CD4-positive, CD25-positive, alpha-beta regulatory T cell (primary cell): Measurements from ENCODE around the gene KEAP1. TPM values are rescaled to one million over a fixed set of nuclear protein-coding genes. Genes with fewer than 3 reads are reported as not detected.
"Not testable (repeated sequence)": the region's sequence is repeated elsewhere in the genome, so short reads cannot be mapped to it uniquely, and the experiment has no call there.

ENCODE experiments used
- ATAC-seq, 2 donors: fragments of 150-1000 bp; cut with Tn5 transposase; one replicate each; pipeline ENCODE4 v1.10.0; 2021; ENCODE audit warnings: low read depth in 2 of 2, moderate number of reproducible peaks in 2 of 2, moderate library complexity in 1 of 2
- DNase-seq, 3 donors: peaks; one replicate each; pipeline versions ENCODE4 v3.0.0 to v3.0.0-alpha.2; 2012 to 2022; ENCODE audit warnings: mixed read lengths in 1 of 3
- H3K27ac ChIP-seq: one replicate; pipeline ENCODE4 v1.7.0; 2013; ENCODE audit warnings: mild to moderate bottlenecking, low read length; ENCODE audit not compliant: insufficient read depth, poor library complexity, severe bottlenecking
- H3K27me3 ChIP-seq: one replicate; pipeline ENCODE4 v1.7.0; 2013; ENCODE audit warnings: low read length; ENCODE audit not compliant: control insufficient read depth, insufficient read depth
- H3K36me3 ChIP-seq: one replicate; pipeline ENCODE4 v1.7.0; 2013; ENCODE audit warnings: mild to moderate bottlenecking, low read length, moderate library complexity; ENCODE audit not compliant: control insufficient read depth, insufficient read depth
- H3K4me1 ChIP-seq: 2 replicates; pipeline ENCODE4 v1.7.0; 2013; ENCODE audit warnings: mild to moderate bottlenecking, low read length; ENCODE audit not compliant: insufficient read depth, control insufficient read depth, poor library complexity, severe bottlenecking
- H3K4me3 ChIP-seq: one replicate; pipeline ENCODE4 v1.7.0; 2013; ENCODE audit warnings: low read depth, mild to moderate bottlenecking, low read length, moderate library complexity
- H3K9me3 ChIP-seq, 2 experiments: 1 replicate in 1 of 2; 2 replicates in 1 of 2; pipeline ENCODE4 v1.7.0; 2013; ENCODE audit warnings: low read length in 2 of 2, mild to moderate bottlenecking in 1 of 2, moderate library complexity in 1 of 2; ENCODE audit not compliant: control insufficient read depth in 2 of 2
- H3K27ac Mint-ChIP-seq, 3 donors: one replicate each; pipeline ENCODE4 v1.8.0; 2020 to 2022; ENCODE audit warnings: mild to moderate bottlenecking in 3 of 3, mixed read lengths in 3 of 3, moderate library complexity in 2 of 3
- H3K27me3 Mint-ChIP-seq: one replicate; pipeline ENCODE4 v1.8.0; 2022; ENCODE audit warnings: mild to moderate bottlenecking, mixed read lengths
- H3K36me3 Mint-ChIP-seq: one replicate; pipeline ENCODE4 v1.8.0; 2020; ENCODE audit warnings: mixed read lengths
- H3K4me1 Mint-ChIP-seq, 4 donors: one replicate each; pipeline ENCODE4 v1.8.0; 2020 to 2022; ENCODE audit warnings: mixed read lengths in 4 of 4, mild to moderate bottlenecking in 1 of 4
- H3K4me3 Mint-ChIP-seq, 4 donors: one replicate each; pipeline ENCODE4 v1.8.0; 2020 to 2022; ENCODE audit warnings: mild to moderate bottlenecking in 4 of 4, mixed read lengths in 4 of 4, moderate library complexity in 3 of 4
- H3K9me3 Mint-ChIP-seq, 7 donors: one replicate each; pipeline ENCODE4 v1.8.0; 2020 to 2022; ENCODE audit warnings: mixed read lengths in 7 of 7, mild to moderate bottlenecking in 3 of 7, moderate library complexity in 2 of 7
- polyA plus RNA-seq, 4 donors: library from polyadenylated mRNA; unstranded; fragments of 300-500 nt; fragmentation: Illumina TruSeq; gene quantifications; one replicate each; pipeline ENCODE4 v1.2.3, GENCODE V29; 2021
- total RNA-seq: library from RNA; stranded (reverse); gene quantifications from one replicate; pipeline ENCODE4 v1.2.3, GENCODE V29; 2022

The KEAP1 gene
- total and polyA plus RNA-seq, 5 donors from 2014 or later: 26.2 to 75.1 (median 53.7) TPM

- Histone ChIP-seq H3K4me1 (no peaks in the 10 kb centered on the region), H3K27ac (no peak overlapping the region), H3K27me3 (no peaks in the 10 kb centered on the region), H3K36me3 (peaks cover 3% of the 10 kb centered on the region), H3K4me3 (no peak overlapping the region), H3K9me3 (no peaks in the 10 kb centered on the region)
- Mint-ChIP-seq H3K27ac (peak overlapping the region in 1 of 3 donors; percentile 77), H3K36me3 (peaks cover 7% of the 10 kb centered on the region), H3K9me3 (peaks cover 0 to 1% (median 0%) of the 10 kb centered on the region in 7 donors), H3K4me1 (peaks cover 0 to 5% (median 0%) of the 10 kb centered on the region in 4 donors), H3K4me3 (no peak overlapping the region), H3K27me3 (peaks cover 11% of the 10 kb centered on the region)
- DNase-seq (no peak), ATAC-seq (no peak)
These were observed 36.0 kb downstream of the KEAP1 start for GRCh38 chr19:10467104-10467706.

- Mint-ChIP-seq H3K9me3 (peaks cover 0 to 1% (median 0%) of the 10 kb centered on the region in 7 donors), H3K4me3 (no peak overlapping the region), H3K4me1 (peaks cover 0 to 17% (median under 1%) of the 10 kb centered on the region in 4 donors), H3K27ac (no peak overlapping the region), H3K36me3 (peaks cover 7% of the 10 kb centered on the region), H3K27me3 (peaks cover 6% of the 10 kb centered on the region)
- no peak for ATAC-seq
- Histone ChIP-seq H3K4me1 (peaks cover 7% of the 10 kb centered on the region), H3K36me3 (peaks cover 3% of the 10 kb centered on the region), H3K27ac (no peak overlapping the region), H3K9me3 (no peaks in the 10 kb centered on the region), H3K4me3 (no peak overlapping the region), H3K27me3 (no peaks in the 10 kb centered on the region)
- DNase-seq: no peak
These were observed 38.7 kb downstream of the KEAP1 start for GRCh38 chr19:10464456-10464855.

GRCh38 chr19:10462557-10462956 is 40.6 kb downstream of the KEAP1 start:
- Mint-ChIP-seq H3K9me3 (peaks cover 0 to 1% (median 0%) of the 10 kb centered on the region in 7 donors), H3K4me3 (peak overlapping the region in 3 of 4 donors; percentile 4 to 67 (median 35))
- H3K36me3 ChIP-seq: peaks cover 3% of the 10 kb centered on the region

GRCh38 chr19:10462042-10462441 is 41.1 kb downstream of the KEAP1 start:
- not testable (repeated sequence) for H3K9me3 Mint-ChIP-seq, H3K27ac ChIP-seq, H3K4me3 ChIP-seq, DNase-seq, H3K9me3 ChIP-seq, H3K36me3 Mint-ChIP-seq, H3K27me3 ChIP-seq, ATAC-seq, H3K4me1 ChIP-seq, H3K36me3 ChIP-seq, H3K27me3 Mint-ChIP-seq
- Mint-ChIP-seq H3K4me3 (peak overlapping the region in 2 of 4 donors; percentile 50 to 67), H3K27ac (peak overlapping the region in 1 of 3 donors; percentile 91), H3K4me1 (peaks cover 0 to 17% (median under 1%) of the 10 kb centered on the region in 4 donors)

More at GRCh38 chr19:10462557-10462956, 40.6 kb downstream of the KEAP1 start:
- H3K27me3 Mint-ChIP-seq: peaks cover 6% of the 10 kb centered on the region
- no peaks in the 10 kb centered on the region for H3K27me3 ChIP-seq
- H3K9me3 ChIP-seq: no peaks in the 10 kb centered on the region
- H3K4me1 Mint-ChIP-seq: peaks cover 0 to 17% (median under 1%) of the 10 kb centered on the region in 4 donors
- no peak overlapping the region for H3K27ac ChIP-seq
- H3K36me3 Mint-ChIP-seq: peaks cover 4% of the 10 kb centered on the region
- H3K27ac Mint-ChIP-seq: no peak overlapping the region
- H3K4me1 ChIP-seq: peaks cover 7% of the 10 kb centered on the region
- DNase-seq (no peak), ATAC-seq (no peak)
- H3K4me3 ChIP-seq: no peak overlapping the region

GRCh38 chr19:10461047-10461949 is 41.9 kb downstream of the KEAP1 start:
- H3K36me3 Mint-ChIP-seq: no peaks in the 10 kb centered on the region
- H3K9me3 ChIP-seq: no peaks in the 10 kb centered on the region
- ATAC-seq: peak; percentile 73 to 78
- no peak overlapping the region for H3K27ac Mint-ChIP-seq
- peak; percentile 74 to 86 (median 79) for DNase-seq
- peaks cover 6% of the 10 kb centered on the region for H3K27me3 Mint-ChIP-seq
- H3K4me1 Mint-ChIP-seq: peaks cover 0 to 17% (median under 1%) of the 10 kb centered on the region in 4 donors
- H3K27ac ChIP-seq: no peak overlapping the region
- no peaks in the 10 kb centered on the region for H3K36me3 ChIP-seq
- peak overlapping the region in 3 of 4 donors; percentile 56 to 75 (median 67) for H3K4me3 Mint-ChIP-seq
- peaks cover 7% of the 10 kb centered on the region for H3K4me1 ChIP-seq
- H3K27me3 ChIP-seq: no peaks in the 10 kb centered on the region
- H3K4me3 ChIP-seq: peak overlapping the region; percentile 32
- H3K9me3 Mint-ChIP-seq: no peaks in the 10 kb centered on the region

- H3K9me3 ChIP-seq: no peaks in the 10 kb centered on the region
- no peaks in the 10 kb centered on the region for H3K36me3 ChIP-seq
- H3K27me3 Mint-ChIP-seq: peaks cover 6% of the 10 kb centered on the region
- no peak overlapping the region for H3K27ac Mint-ChIP-seq
- H3K4me3 ChIP-seq: no peak overlapping the region
- no peak overlapping the region for H3K27ac ChIP-seq
- H3K4me3 Mint-ChIP-seq: peak overlapping the region in 2 of 4 donors; percentile 35 to 75
- H3K4me1 ChIP-seq: peaks cover 7% of the 10 kb centered on the region
- ATAC-seq (no peak), DNase-seq (no peak)
- no peaks in the 10 kb centered on the region for H3K9me3 Mint-ChIP-seq
- no peaks in the 10 kb centered on the region for H3K27me3 ChIP-seq
- H3K4me1 Mint-ChIP-seq: peaks cover 0 to 17% (median under 1%) of the 10 kb centered on the region in 4 donors
- no peaks in the 10 kb centered on the region for H3K36me3 Mint-ChIP-seq
These were observed 42.5 kb downstream of the KEAP1 start for GRCh38 chr19:10460714-10461046.

GRCh38 chr19:10458733-10459132 is 44.4 kb downstream of the KEAP1 start:
- not testable (repeated sequence) for H3K27ac ChIP-seq, H3K27me3 ChIP-seq, DNase-seq, H3K4me3 Mint-ChIP-seq, H3K9me3 ChIP-seq, ATAC-seq, H3K36me3 Mint-ChIP-seq, H3K4me3 ChIP-seq, H3K9me3 Mint-ChIP-seq, H3K4me1 ChIP-seq, H3K36me3 ChIP-seq, H3K27me3 Mint-ChIP-seq
- Mint-ChIP-seq H3K4me1 (peaks cover 0 to 15% (median under 1%) of the 10 kb centered on the region in 4 donors), H3K27ac (peak overlapping the region in 1 of 3 donors; percentile 44)
